ENCODE measurements around the gene SMURF1.

- TF ChIP-seq CTCF (IDR thresholded peaks at IDR 0.05; ENCODE audit: low read depth, low read length, missing input control) (no peak), ATF3 (IDR thresholded peaks at IDR 0.05) (no peak), TAF1 (conservative IDR thresholded peaks at IDR 0.05) (no peak), ZBTB33 (IDR thresholded peaks at IDR 0.05) (peak; percentile 72), REST (IDR thresholded peaks at IDR 0.05) (peak; percentile 34), YY1 (IDR thresholded peaks at IDR 0.05) (peak; percentile 66), EGR1 (IDR thresholded peaks at IDR 0.05; ENCODE audit: low read depth in 2 of 2) (no peak), MAX (IDR thresholded peaks at IDR 0.05) (peak; percentile 87)
These were observed 46.6 kb upstream of the SMURF1 start for GRCh38 chr7:99190359-99191009.
